ENCODE measurements around the gene AKAP12.

Gene AKAP12

GRCh38 chr6:151219192-151219591 is 20.6 kb upstream of the AKAP12 start:
- no peak for DNase-seq
- TF ChIP-seq GATA1 (IDR thresholded peaks at IDR 0.05; ENCODE audit: low read depth, low read length) (no peak), POLR2A (IDR thresholded peaks at IDR 0.05; ENCODE audit: low read length) (no peak)

GRCh38 chr6:151224076-151224475 is 15.7 kb upstream of the AKAP12 start:
- TF ChIP-seq POLR2A (IDR thresholded peaks at IDR 0.05; ENCODE audit: low read length) (no peak), GATA1 (IDR thresholded peaks at IDR 0.05; ENCODE audit: low read depth, low read length) (no peak)

GRCh38 chr6:151225919-151226318 is 13.8 kb upstream of the AKAP12 start:
- TF ChIP-seq POLR2A (IDR thresholded peaks at IDR 0.05; ENCODE audit: low read length), result no peak
- no peak for TF ChIP-seq GATA1 (IDR thresholded peaks at IDR 0.05; ENCODE audit: low read depth, low read length)
- DNase-seq, result no peak

More at GRCh38 chr6:151224076-151224475, 15.7 kb upstream of the AKAP12 start:
- no peak for DNase-seq

GRCh38 chr6:151228788-151229400 is 10.9 kb upstream of the AKAP12 start:
- DNase-seq, result no peak
- TF ChIP-seq GATA1 (IDR thresholded peaks at IDR 0.05; ENCODE audit: low read depth, low read length), result no peak
- TF ChIP-seq POLR2A (IDR thresholded peaks at IDR 0.05; ENCODE audit: low read length), result no peak

- DNase-seq, result peak; percentile 91 to 92
- TF ChIP-seq POLR2A (IDR thresholded peaks at IDR 0.05; ENCODE audit: low read length), result peak; percentile 61
- no peak for TF ChIP-seq GATA1 (IDR thresholded peaks at IDR 0.05; ENCODE audit: low read depth, low read length)
These were observed 10.1 kb upstream of the AKAP12 start for GRCh38 chr6:151229401-151230276.

- TF ChIP-seq GATA1 (IDR thresholded peaks at IDR 0.05; ENCODE audit: low read depth, low read length) (no peak), POLR2A (IDR thresholded peaks at IDR 0.05; ENCODE audit: low read length) (no peak)
- DNase-seq, result no peak
These were observed 9.5 kb upstream of the AKAP12 start for GRCh38 chr6:151230277-151230577.

GRCh38 chr6:151232899-151233298 is 6.9 kb upstream of the AKAP12 start:
- no peak for DNase-seq
- TF ChIP-seq GATA1 (IDR thresholded peaks at IDR 0.05; ENCODE audit: low read depth, low read length) (no peak), POLR2A (IDR thresholded peaks at IDR 0.05; ENCODE audit: low read length) (no peak)

GRCh38 chr6:151233731-151234130 is 6.0 kb upstream of the AKAP12 start:
- no peak for DNase-seq
- no peak for TF ChIP-seq GATA1 (IDR thresholded peaks at IDR 0.05; ENCODE audit: low read depth, low read length)
- no peak for TF ChIP-seq POLR2A (IDR thresholded peaks at IDR 0.05; ENCODE audit: low read length)

GRCh38 chr6:151236668-151237401 is 2.9 kb upstream of the AKAP12 start:
- no peak for TF ChIP-seq GATA1 (IDR thresholded peaks at IDR 0.05; ENCODE audit: low read depth, low read length)
- TF ChIP-seq POLR2A (IDR thresholded peaks at IDR 0.05; ENCODE audit: low read length), result no peak
- no peak for DNase-seq

GRCh38 chr6:151240036-151240685 is 394 bp downstream of the AKAP12 start:
- TF ChIP-seq GATA1 (IDR thresholded peaks at IDR 0.05; ENCODE audit: low read depth, low read length), result no peak
- peak; percentile 14 for TF ChIP-seq POLR2A (IDR thresholded peaks at IDR 0.05; ENCODE audit: low read length)
- DNase-seq, result peak; percentile 60 to 66

- TF ChIP-seq POLR2A (IDR thresholded peaks at IDR 0.05; ENCODE audit: low read length), result no peak
- no peak for TF ChIP-seq GATA1 (IDR thresholded peaks at IDR 0.05; ENCODE audit: low read depth, low read length)
These were observed 1.2 kb downstream of the AKAP12 start for GRCh38 chr6:151240791-151241642.

GRCh38 chr6:151241853-151242252 is 2.1 kb downstream of the AKAP12 start:
- TF ChIP-seq GATA1 (IDR thresholded peaks at IDR 0.05; ENCODE audit: low read depth, low read length), result no peak
- TF ChIP-seq POLR2A (IDR thresholded peaks at IDR 0.05; ENCODE audit: low read length), result no peak
- no peak for DNase-seq

More at GRCh38 chr6:151240791-151241642, 1.2 kb downstream of the AKAP12 start:
- no peak for DNase-seq

GRCh38 chr6:151242420-151242861 is 2.7 kb downstream of the AKAP12 start:
- TF ChIP-seq POLR2A (IDR thresholded peaks at IDR 0.05; ENCODE audit: low read length) (no peak), GATA1 (IDR thresholded peaks at IDR 0.05; ENCODE audit: low read depth, low read length) (no peak)
- DNase-seq, result no peak

Measured in erythroblast (primary cell).